Lower lobe of right lung (tissue), 2 donors: ENCODE results near the gene MAML3. TPM values are rescaled to one million over a fixed set of nuclear protein-coding genes. Genes with fewer than 3 reads are reported as not detected.

Experiments used
- ATAC-seq, 2 donors: fragments of 200-7000 bp; cut with Tn5 transposase; one replicate each; pipeline ENCODE4 v1.9.1; 2020 to 2022; ENCODE audit warnings: mild to moderate bottlenecking in 2 of 2, moderate library complexity in 2 of 2
- DNase-seq: peaks from one replicate; pipeline ENCODE4 v3.0.0-alpha.2; 2020
- H3K27ac ChIP-seq: fragments of 200-600 bp; one replicate; pipeline ENCODE4 v1.8.0; 2022
- H3K27me3 ChIP-seq: fragments of 200-600 bp; one replicate; pipeline ENCODE4 v1.8.0; 2022; ENCODE audit warnings: low read depth
- H3K36me3 ChIP-seq: fragments of 200-600 bp; one replicate; pipeline ENCODE4 v1.8.0; 2022; ENCODE audit warnings: mild to moderate bottlenecking
- H3K4me1 ChIP-seq: fragments of 200-600 bp; one replicate; pipeline ENCODE4 v1.8.0; 2022
- H3K4me3 ChIP-seq: fragments of 200-600 bp; one replicate; pipeline ENCODE4 v1.8.0; 2022; ENCODE audit warnings: mild to moderate bottlenecking
- H3K9me3 ChIP-seq: fragments of 200-600 bp; one replicate; pipeline ENCODE4 v1.8.0; 2022
- intact Hi-C: fragments of 100-400 bp; cut with DNase I; formaldehyde crosslinking; loops from one replicate; pipeline ENCODE4 v1.11.0; 2022
- total RNA-seq: library from RNA; stranded (reverse); fragmentation: NEBNext Ultra II Directional; extraction: Animal tissue kit (Norgen Biotek cat#: 25700); gene quantifications from one replicate; pipeline ENCODE4 v1.2.1, GENCODE V29; 2021
- TF ChIP-seq, protein P1 (sequence below): fragments of 200-600 bp; IDR thresholded peaks from one replicate; pipeline ENCODE4 v1.8.0; 2022; ENCODE audit warnings: antibody characterized with exemption, mild to moderate bottlenecking
- donor health status: DM: no; HTN: yes; CAD: no; lungs with severe emphysema.

The MAML3 gene
- total RNA-seq, 1 donor from 2014 or later, result 12.5 TPM

DNA sequence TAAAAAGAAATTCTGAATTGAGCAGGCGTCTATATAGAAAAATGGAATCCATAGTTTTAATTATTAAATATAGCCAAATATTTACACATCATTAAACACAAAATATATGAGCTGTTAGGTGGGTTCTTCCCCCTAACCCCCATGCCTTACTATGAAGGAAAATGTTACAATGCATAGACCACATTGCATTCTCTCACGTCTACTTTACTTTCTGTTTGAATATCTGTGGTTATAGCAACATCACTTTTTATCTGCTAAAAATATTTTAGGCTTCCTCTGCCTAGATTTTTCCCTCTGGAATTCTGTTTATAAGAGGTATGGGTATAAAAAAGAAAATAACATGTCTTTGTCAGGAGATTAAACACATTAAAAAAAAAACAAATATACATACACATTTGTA lies 73.1 kb downstream of the MAML3 start:
- Histone ChIP-seq H3K4me1 (peaks cover 53% of the 10 kb centered on the region), H3K9me3 (no peaks in the 10 kb centered on the region), H3K4me3 (no peak overlapping the region), H3K27me3 (no peaks in the 10 kb centered on the region), H3K27ac (no peak overlapping the region), H3K36me3 (no peaks in the 10 kb centered on the region)
- no peak for DNase-seq
- intact Hi-C loops, result no loop called here
- TF ChIP-seq, protein P1, sequence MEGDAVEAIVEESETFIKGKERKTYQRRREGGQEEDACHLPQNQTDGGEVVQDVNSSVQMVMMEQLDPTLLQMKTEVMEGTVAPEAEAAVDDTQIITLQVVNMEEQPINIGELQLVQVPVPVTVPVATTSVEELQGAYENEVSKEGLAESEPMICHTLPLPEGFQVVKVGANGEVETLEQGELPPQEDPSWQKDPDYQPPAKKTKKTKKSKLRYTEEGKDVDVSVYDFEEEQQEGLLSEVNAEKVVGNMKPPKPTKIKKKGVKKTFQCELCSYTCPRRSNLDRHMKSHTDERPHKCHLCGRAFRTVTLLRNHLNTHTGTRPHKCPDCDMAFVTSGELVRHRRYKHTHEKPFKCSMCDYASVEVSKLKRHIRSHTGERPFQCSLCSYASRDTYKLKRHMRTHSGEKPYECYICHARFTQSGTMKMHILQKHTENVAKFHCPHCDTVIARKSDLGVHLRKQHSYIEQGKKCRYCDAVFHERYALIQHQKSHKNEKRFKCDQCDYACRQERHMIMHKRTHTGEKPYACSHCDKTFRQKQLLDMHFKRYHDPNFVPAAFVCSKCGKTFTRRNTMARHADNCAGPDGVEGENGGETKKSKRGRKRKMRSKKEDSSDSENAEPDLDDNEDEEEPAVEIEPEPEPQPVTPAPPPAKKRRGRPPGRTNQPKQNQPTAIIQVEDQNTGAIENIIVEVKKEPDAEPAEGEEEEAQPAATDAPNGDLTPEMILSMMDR, result no peak
- ATAC-seq, result no peak

DNA sequence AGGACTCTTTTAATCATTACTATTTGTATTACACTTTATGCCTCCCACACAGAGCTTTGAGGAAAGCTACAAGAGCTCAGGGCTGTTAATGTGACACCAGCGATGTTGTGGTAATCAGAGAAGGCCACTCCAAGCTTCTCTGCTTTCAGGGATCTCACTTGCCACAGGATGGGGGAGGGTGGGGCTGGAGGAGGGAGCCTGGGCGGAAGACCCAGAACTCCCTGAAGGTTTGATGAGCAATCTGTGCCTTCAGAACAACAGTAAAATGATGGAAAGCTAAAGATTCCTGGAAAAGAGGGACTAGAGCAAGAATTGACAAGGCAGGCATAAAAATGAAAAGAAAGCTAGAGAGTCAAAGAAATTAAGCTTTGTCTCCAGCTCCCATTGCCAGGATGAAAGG lies 75.6 kb downstream of the MAML3 start:
- TF ChIP-seq, protein P1, result no peak
- no peak overlapping the region for H3K4me3 ChIP-seq
- ATAC-seq (peak; percentile 57 to 65), DNase-seq (no peak)
- H3K4me1 ChIP-seq, result peaks cover 34% of the 10 kb centered on the region
- H3K9me3 ChIP-seq, result no peaks in the 10 kb centered on the region
- no peaks in the 10 kb centered on the region for H3K36me3 ChIP-seq
- no peak overlapping the region for H3K27ac ChIP-seq
- intact Hi-C loops, result no loop called here
- H3K27me3 ChIP-seq, result no peaks in the 10 kb centered on the region

DNA sequence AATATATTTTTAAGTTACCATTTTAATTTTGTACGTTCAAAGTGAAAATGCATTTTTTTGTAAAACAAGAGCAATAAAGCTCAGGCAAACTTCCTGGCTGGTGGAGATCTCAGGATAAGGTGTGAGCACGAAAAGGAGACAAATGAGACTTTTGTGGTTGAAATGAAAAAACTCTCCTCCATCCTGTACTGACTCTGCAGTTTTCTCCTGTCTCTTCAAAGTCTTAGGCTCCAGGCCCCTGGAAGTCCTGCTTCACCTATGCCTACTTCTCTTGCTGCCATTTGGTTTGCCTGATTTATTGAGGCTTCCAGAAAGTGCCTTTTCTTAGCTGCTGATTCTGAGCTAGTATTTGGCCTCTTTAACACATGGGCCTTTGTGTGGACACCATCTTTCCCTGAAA lies 77.7 kb downstream of the MAML3 start:
- no peak for ATAC-seq
- Histone ChIP-seq H3K36me3 (no peaks in the 10 kb centered on the region), H3K9me3 (no peaks in the 10 kb centered on the region), H3K4me3 (no peak overlapping the region), H3K4me1 (peaks cover 27% of the 10 kb centered on the region), H3K27me3 (no peaks in the 10 kb centered on the region), H3K27ac (no peak overlapping the region)
- TF ChIP-seq, protein P1, result no peak
- intact Hi-C loops, result no loop called here
- DNase-seq, result no peak

DNA sequence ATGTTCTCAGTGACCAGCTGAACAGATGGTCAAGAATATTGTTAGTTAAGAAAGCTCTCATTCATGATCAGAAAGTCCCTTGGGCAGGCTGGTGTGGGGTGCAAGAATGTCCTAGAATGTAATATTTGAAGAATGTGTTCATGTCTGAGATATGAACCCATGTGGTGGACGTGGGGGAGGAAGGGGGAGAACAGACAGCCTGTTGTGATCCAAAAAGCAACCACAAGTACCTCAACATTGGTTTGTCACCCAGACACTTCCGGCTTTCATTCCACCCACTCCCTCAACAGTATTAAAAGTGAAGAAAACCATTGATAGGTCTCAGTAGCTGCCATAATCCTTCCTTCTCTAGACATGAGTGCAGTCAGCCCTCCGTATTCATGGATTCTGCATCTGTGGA lies 82.2 kb downstream of the MAML3 start:
- Histone ChIP-seq H3K9me3 (no peaks in the 10 kb centered on the region), H3K36me3 (no peaks in the 10 kb centered on the region), H3K27me3 (no peaks in the 10 kb centered on the region), H3K4me3 (no peak overlapping the region), H3K27ac (no peak overlapping the region), H3K4me1 (peaks cover 31% of the 10 kb centered on the region)
- ATAC-seq (peak; percentile 65 to 67), DNase-seq (no peak)
- TF ChIP-seq, protein P1, result no peak
- intact Hi-C loops, result no loop called here

DNA sequence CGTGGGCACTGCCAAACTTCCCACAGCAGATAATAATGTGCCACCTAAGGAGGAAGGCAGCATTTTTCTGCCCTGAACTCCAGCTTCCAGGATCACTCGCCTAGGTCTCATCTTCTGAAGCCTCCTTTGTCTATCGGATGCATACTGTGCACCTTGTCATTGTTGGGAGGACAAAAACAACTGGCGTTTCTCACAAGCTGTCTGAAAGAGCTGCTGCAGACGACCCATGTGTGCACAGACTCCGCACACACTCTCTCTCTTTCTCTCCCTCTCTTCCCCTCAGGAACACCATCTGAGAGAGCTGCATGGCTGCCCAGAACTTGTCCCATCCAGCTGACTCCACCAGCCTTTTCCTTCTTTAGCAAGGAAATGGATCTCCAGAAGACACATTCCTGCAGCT lies 83.0 kb downstream of the MAML3 start:
- ATAC-seq, result no peak
- no peak for DNase-seq
- H3K4me3 ChIP-seq, result no peak overlapping the region
- intact Hi-C loops, result no loop called here
- no peaks in the 10 kb centered on the region for H3K9me3 ChIP-seq
- H3K27ac ChIP-seq, result no peak overlapping the region
- TF ChIP-seq, protein P1, result no peak
- no peaks in the 10 kb centered on the region for H3K27me3 ChIP-seq
- H3K36me3 ChIP-seq, result no peaks in the 10 kb centered on the region
- peaks cover 31% of the 10 kb centered on the region for H3K4me1 ChIP-seq

DNA sequence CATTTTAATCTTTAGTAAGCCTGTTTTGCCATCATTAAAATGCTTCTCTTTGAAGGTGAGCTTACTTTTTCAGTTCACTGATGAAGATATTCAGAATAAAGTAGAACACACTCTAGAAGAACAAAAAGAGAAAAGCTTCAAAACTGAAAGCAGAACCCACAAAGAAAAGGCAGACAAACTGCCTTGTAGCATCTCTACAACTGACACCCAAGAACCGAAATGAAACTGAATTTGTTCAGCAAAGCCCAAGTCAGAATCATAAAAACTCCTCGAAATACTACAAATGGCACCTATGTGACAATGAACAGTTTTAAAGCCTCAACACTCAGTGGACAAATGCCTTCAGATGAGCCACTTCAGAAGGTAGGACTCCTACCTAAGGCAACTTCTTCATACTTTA lies 83.6 kb downstream of the MAML3 start:
- DNase-seq (no peak), ATAC-seq (no peak)
- TF ChIP-seq, protein P1, result no peak
- Histone ChIP-seq H3K4me3 (no peak overlapping the region), H3K4me1 (peaks cover 36% of the 10 kb centered on the region), H3K27ac (no peak overlapping the region), H3K27me3 (no peaks in the 10 kb centered on the region), H3K9me3 (no peaks in the 10 kb centered on the region), H3K36me3 (no peaks in the 10 kb centered on the region)
- intact Hi-C loops, result no loop called here
